T-helper 17 cell (primary cell): ENCODE data around the gene MIOS. TPM values are rescaled to one million over a fixed set of nuclear protein-coding genes. Genes with fewer than 3 reads are reported as not detected.

Source experiments
- ATAC-seq: fragments of 150-1000 bp; cut with Tn5 transposase; 2 replicates; pipeline ENCODE4 v1.10.0; 2021; ENCODE audit warnings: mild to moderate bottlenecking, moderate library complexity
- DNase-seq, 3 donors: peaks; one replicate each; pipeline versions ENCODE4 v3.0.0 to v3.0.0-alpha.2; 2020 to 2021
- H3K9me3 ChIP-seq: one replicate; pipeline ENCODE4 v1.7.0; 2013; ENCODE audit warnings: low read length, mild to moderate bottlenecking; ENCODE audit not compliant: control insufficient read depth, poor library complexity, severe bottlenecking
- H3K27ac Mint-ChIP-seq: one replicate; pipeline ENCODE4 v1.8.0; 2022; ENCODE audit warnings: mild to moderate bottlenecking, moderate library complexity, mixed read lengths
- H3K27me3 Mint-ChIP-seq: one replicate; pipeline ENCODE4 v1.8.0; 2022; ENCODE audit warnings: mixed read lengths
- H3K36me3 Mint-ChIP-seq: one replicate; pipeline ENCODE4 v1.8.0; 2022; ENCODE audit warnings: low read depth, mixed read lengths
- H3K4me1 Mint-ChIP-seq: one replicate; pipeline ENCODE4 v1.8.0; 2022; ENCODE audit warnings: mild to moderate bottlenecking, mixed read lengths
- H3K4me3 Mint-ChIP-seq: one replicate; pipeline ENCODE4 v1.8.0; 2022; ENCODE audit warnings: mild to moderate bottlenecking, moderate library complexity, mixed read lengths
- total RNA-seq, 4 donors: library from RNA in 2 of 4; stranded (reverse) in 2 of 4; gene quantifications; one replicate each; pipeline ENCODE4 v1.2.3 and lab custom pipeline; 2022 to 2026

The MIOS gene
- total RNA-seq (10 to 100 TPM; 26.1 to 29.2 TPM), total RNA-seq (lab: John Stamatoyannopoulos, UW) (40.7 to 43.8 reads per million in 2 donors)

GRCh38 chr7:7566651-7567611 lies at the start of gene MIOS:
MIOS (plus strand) TSS chr7:7566884; CDS start chr7:7572476, 5,592 bp downstream.
- peak; percentile 92 for ATAC-seq
- H3K27me3 Mint-ChIP-seq, result no peaks in the 10 kb centered on the region
- no peak within 1 kb of the TSS for H3K4me3 Mint-ChIP-seq
- peak within 1 kb of the TSS; percentile 97 for H3K27ac Mint-ChIP-seq
- peaks cover 34% of the 10 kb centered on the region for H3K4me1 Mint-ChIP-seq
- peak; percentile 81 to 82 (median 82) for DNase-seq
- peaks cover 8% of the 10 kb centered on the region for H3K36me3 Mint-ChIP-seq
- no peaks in the 10 kb centered on the region for H3K9me3 ChIP-seq

DNA sequence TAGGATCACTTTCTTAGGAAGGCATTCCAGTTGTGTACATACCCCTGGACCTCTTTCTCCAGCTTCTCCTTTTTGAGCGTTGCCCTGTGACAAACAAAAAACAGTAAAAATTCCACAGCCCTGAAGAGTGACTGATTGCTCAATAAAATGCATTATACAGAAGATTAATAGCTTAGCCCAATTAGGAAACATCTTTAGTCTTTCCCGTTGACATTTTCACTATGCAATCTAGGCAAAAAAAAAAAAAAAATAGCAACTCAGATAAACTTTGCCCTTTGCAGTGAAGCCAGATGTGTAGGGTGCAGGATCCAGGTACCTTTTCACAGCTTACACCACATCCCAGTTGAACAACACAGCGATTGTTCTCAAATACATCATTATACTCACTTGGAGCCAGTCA lies 48.9 kb upstream of the MIOS start:
- no peaks in the 10 kb centered on the region for H3K4me1 Mint-ChIP-seq
- H3K9me3 ChIP-seq, result no peaks in the 10 kb centered on the region
- DNase-seq (no peak), ATAC-seq (no peak)
- H3K27me3 Mint-ChIP-seq, result peaks cover 20% of the 10 kb centered on the region
- H3K27ac Mint-ChIP-seq, result no peak overlapping the region
- no peak overlapping the region for H3K4me3 Mint-ChIP-seq
- H3K36me3 Mint-ChIP-seq, result no peaks in the 10 kb centered on the region

GRCh38 chr7:7519056-7519455 lies 47.6 kb upstream of the MIOS start:
- peaks cover 20% of the 10 kb centered on the region for H3K27me3 Mint-ChIP-seq
- no peaks in the 10 kb centered on the region for H3K4me1 Mint-ChIP-seq
- no peaks in the 10 kb centered on the region for H3K9me3 ChIP-seq
- no peak for DNase-seq
- no peak overlapping the region for H3K27ac Mint-ChIP-seq
- H3K36me3 Mint-ChIP-seq, result no peaks in the 10 kb centered on the region
- no peak for ATAC-seq
- no peak overlapping the region for H3K4me3 Mint-ChIP-seq

DNA sequence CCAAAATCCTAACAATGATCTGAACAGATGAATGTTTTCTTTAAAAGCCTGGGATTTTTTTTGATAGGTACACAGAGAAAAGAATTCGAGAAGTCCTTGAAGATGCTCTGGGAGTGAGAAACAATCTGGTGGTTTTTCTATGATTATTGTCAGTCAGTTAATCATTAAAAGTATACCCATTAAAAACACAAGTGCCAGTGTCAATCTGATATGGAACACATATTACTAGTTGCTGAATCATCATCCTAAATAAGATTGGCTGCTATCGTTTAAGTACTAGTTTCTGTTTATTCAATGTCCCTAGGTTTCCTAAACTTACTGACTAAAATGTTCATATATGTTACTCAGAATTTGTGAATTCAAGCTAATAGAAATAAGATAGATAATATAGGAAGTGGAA lies 47.2 kb upstream of the MIOS start:
- peaks cover 16% of the 10 kb centered on the region for H3K27me3 Mint-ChIP-seq
- ATAC-seq (no peak), DNase-seq (no peak)
- H3K9me3 ChIP-seq, result no peaks in the 10 kb centered on the region
- H3K4me1 Mint-ChIP-seq, result no peaks in the 10 kb centered on the region
- no peak overlapping the region for H3K4me3 Mint-ChIP-seq
- no peak overlapping the region for H3K27ac Mint-ChIP-seq
- no peaks in the 10 kb centered on the region for H3K36me3 Mint-ChIP-seq

DNA sequence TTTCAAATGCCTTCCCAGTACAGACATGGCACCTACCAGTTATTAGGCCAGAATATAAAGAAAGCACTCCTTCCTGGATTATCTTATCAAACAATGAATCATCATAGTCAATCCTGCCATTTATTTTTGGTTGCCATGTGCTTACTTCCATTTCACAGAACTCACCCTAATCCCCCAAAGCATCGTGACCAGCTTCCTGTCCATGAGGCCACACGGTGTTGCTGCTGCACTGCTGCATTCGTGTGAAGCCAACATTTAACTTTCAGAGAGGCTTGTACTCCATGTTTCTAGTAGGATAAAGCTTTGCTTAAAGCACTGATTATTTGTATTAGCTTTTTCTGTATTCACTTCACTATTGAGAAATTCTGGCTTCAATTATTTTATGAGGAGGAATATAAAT lies 45.4 kb upstream of the MIOS start:
- DNase-seq (no peak), ATAC-seq (no peak)
- Mint-ChIP-seq H3K36me3 (no peaks in the 10 kb centered on the region), H3K4me1 (no peaks in the 10 kb centered on the region), H3K4me3 (no peak overlapping the region), H3K27ac (no peak overlapping the region), H3K27me3 (peaks cover 10% of the 10 kb centered on the region)
- no peaks in the 10 kb centered on the region for H3K9me3 ChIP-seq

GRCh38 chr7:7522421-7522820 lies 44.3 kb upstream of the MIOS start:
- Mint-ChIP-seq H3K27ac (no peak overlapping the region), H3K4me1 (peaks cover 2% of the 10 kb centered on the region), H3K4me3 (no peak overlapping the region), H3K27me3 (peaks cover 17% of the 10 kb centered on the region), H3K36me3 (peaks cover 3% of the 10 kb centered on the region)
- no peaks in the 10 kb centered on the region for H3K9me3 ChIP-seq
- ATAC-seq, result no peak
- DNase-seq, result no peak

GRCh38 chr7:7524121-7524520 lies 42.6 kb upstream of the MIOS start:
- H3K9me3 ChIP-seq, result no peaks in the 10 kb centered on the region
- Mint-ChIP-seq H3K27me3 (peaks cover 12% of the 10 kb centered on the region), H3K4me1 (peaks cover 2% of the 10 kb centered on the region), H3K4me3 (no peak overlapping the region), H3K27ac (no peak overlapping the region), H3K36me3 (peaks cover 3% of the 10 kb centered on the region)
- no peak for ATAC-seq
- DNase-seq, result no peak

DNA sequence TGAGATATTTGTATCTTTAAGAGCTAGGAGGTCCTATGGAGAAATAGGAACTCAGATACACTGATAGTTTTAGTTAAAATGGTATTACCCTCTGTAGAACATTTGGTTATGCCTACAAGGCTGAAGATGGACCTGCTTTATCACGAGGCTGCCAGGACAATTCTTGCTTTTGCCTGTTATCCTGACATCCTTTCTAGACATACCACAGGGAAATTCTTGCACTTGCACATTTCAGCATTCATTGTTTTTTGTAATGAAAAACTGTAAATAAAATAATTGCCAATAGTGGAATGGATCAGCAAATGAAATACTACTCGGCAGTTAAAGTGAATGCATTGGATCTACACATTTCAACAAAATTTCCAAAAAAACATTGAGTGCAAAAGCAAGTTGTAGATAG lies 40.7 kb upstream of the MIOS start:
- Mint-ChIP-seq H3K27me3 (peaks cover 16% of the 10 kb centered on the region), H3K27ac (no peak overlapping the region), H3K36me3 (peaks cover 3% of the 10 kb centered on the region), H3K4me1 (peaks cover 5% of the 10 kb centered on the region), H3K4me3 (no peak overlapping the region)
- DNase-seq (no peak), ATAC-seq (no peak)
- no peaks in the 10 kb centered on the region for H3K9me3 ChIP-seq

DNA sequence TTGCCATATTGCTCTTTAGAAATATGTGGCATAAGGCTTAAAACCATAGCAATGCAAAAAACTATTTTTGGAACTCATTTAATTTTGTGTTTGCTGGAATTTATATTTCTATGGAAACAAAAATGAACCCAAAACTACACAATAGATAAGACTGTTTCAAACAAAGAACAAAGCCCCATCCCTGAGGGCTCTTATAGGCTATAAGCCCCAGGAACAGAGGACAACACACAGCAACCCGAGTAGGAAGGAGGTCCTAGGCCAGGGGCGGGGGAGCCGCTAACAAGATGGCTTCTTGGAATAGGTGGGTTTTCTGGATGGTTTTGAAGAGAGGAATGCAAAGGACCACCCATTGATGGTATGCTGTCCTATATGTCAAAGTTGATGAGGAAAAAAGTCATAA lies 39.6 kb upstream of the MIOS start:
- H3K9me3 ChIP-seq, result no peaks in the 10 kb centered on the region
- DNase-seq (no peak), ATAC-seq (no peak)
- no peak overlapping the region for H3K27ac Mint-ChIP-seq
- H3K4me1 Mint-ChIP-seq, result peaks cover 5% of the 10 kb centered on the region
- no peak overlapping the region for H3K4me3 Mint-ChIP-seq
- peaks cover 21% of the 10 kb centered on the region for H3K27me3 Mint-ChIP-seq
- peaks cover 3% of the 10 kb centered on the region for H3K36me3 Mint-ChIP-seq

GRCh38 chr7:7529328-7529727 lies 37.4 kb upstream of the MIOS start:
- Mint-ChIP-seq H3K27ac (no peak overlapping the region), H3K27me3 (peaks cover 34% of the 10 kb centered on the region), H3K4me3 (no peak overlapping the region), H3K4me1 (peaks cover 5% of the 10 kb centered on the region), H3K36me3 (peaks cover 3% of the 10 kb centered on the region)
- H3K9me3 ChIP-seq, result no peaks in the 10 kb centered on the region
- ATAC-seq, result no peak
- DNase-seq, result no peak

DNA sequence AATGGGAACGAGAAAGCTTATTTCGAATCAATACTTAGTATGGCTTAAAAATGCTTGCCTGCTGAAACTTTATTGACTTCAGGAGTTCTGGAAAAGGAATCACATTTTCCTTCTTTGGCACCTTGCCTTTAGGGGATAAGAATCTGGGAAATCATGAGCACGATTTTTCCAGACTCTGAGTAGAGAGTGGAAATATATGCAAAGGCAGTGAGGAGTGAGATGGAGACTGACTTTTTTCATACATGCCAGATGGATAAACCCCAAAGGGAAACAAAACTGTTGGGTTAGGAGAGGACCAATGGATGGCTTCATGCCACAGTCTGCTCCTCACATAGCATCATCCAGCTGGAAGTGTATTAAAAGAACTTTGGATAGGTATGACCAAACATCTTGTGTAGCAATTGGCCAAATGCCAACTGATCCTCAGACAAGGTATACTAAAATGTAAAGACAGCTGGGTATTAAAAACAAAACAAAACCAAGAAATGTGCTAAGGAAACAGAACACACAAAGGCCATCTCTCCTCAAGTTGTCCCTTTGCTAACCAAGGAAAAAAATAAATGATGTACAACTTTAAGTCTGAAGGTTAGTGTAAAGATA lies 32.8 kb upstream of the MIOS start:
- no peaks in the 10 kb centered on the region for H3K9me3 ChIP-seq
- ATAC-seq (no peak), DNase-seq (no peak)
- no peak overlapping the region for H3K27ac Mint-ChIP-seq
- peaks cover 5% of the 10 kb centered on the region for H3K4me1 Mint-ChIP-seq
- no peak overlapping the region for H3K4me3 Mint-ChIP-seq
- H3K27me3 Mint-ChIP-seq, result peaks cover 50% of the 10 kb centered on the region
- no peaks in the 10 kb centered on the region for H3K36me3 Mint-ChIP-seq

DNA sequence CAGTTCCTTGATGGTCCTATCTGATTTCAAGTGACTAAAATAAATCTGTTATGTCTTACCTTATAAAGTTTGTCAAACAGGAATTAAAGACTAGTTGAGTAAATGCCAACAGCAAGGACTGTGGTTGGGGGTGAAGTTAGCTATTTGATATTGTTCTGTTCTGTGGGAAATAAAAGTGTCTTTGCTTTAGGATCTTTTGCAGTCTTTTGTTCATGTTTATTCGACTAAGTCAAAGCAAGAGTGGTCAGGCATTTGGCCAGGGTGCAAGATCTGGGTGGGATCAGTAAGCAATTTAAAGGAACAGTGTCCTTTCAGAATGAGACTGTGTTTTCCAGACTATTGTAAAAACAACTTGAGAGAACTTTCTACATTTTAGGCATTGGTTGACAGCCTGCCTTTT lies 31.0 kb upstream of the MIOS start, which contains the start of gene COL28A1:
Gene COL28A1, minus strand, starts transcription at position 183 of the 400 bp plus-strand sequence. CDS start 2,998 bp downstream, outside the sequence.
- Mint-ChIP-seq H3K4me3 (no peak within 1 kb of the TSS), H3K36me3 (no peaks in the 10 kb centered on the region), H3K27ac (no peak within 1 kb of the TSS), H3K4me1 (peaks cover 2% of the 10 kb centered on the region), H3K27me3 (peaks cover 48% of the 10 kb centered on the region)
- ATAC-seq, result no peak
- no peak for DNase-seq
- no peaks in the 10 kb centered on the region for H3K9me3 ChIP-seq

DNA sequence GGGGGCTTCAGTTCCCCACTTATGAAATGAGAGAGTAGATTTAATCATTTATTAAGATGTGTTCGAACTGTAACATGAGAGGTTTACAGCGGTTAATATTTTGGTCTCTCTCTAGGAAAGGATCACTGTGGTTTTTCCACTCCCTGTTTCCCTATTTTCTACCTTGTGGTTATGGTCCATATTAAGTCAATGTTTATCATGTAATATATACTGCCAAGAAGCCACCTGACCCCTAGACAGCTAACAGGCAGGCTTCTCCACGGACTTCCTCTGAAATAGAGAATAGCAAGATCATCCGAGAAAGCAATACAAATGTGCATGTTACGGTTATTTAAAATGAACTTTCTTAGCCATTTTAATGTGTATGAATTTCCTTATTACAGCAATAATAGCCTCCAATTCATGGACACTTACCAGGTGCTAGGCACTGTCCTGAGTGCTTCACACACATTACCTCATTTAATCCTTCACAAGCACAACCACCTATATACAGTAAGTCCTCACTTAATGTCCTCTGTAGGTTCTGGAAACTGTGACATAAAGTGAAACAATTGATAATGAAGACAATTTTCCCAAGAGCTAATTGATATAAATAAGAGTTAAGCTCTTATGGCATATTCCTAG lies 30.2 kb upstream of the MIOS start:
- no peak overlapping the region for H3K4me3 Mint-ChIP-seq

More for the DNA sequence above, 30.2 kb upstream of the MIOS start:
- Mint-ChIP-seq H3K27ac (no peak overlapping the region), H3K36me3 (no peaks in the 10 kb centered on the region), H3K27me3 (peaks cover 42% of the 10 kb centered on the region), H3K4me1 (peaks cover 4% of the 10 kb centered on the region)
- H3K9me3 ChIP-seq, result no peaks in the 10 kb centered on the region
- no peak for ATAC-seq
- no peak for DNase-seq
